Measurements from ENCODE around the gene PRR5L. TPM values are rescaled to one million over a fixed set of nuclear protein-coding genes. Genes with fewer than 3 reads are reported as not detected.
"Not testable (repeated sequence)": the region's sequence is repeated elsewhere in the genome, so short reads cannot be mapped to it uniquely, and the experiment has no call there.

Gene PRR5L
- polyA plus RNA-seq, 3 donors from 2014 or later: 55.6 to 161 (median 82.4) TPM

DNA sequence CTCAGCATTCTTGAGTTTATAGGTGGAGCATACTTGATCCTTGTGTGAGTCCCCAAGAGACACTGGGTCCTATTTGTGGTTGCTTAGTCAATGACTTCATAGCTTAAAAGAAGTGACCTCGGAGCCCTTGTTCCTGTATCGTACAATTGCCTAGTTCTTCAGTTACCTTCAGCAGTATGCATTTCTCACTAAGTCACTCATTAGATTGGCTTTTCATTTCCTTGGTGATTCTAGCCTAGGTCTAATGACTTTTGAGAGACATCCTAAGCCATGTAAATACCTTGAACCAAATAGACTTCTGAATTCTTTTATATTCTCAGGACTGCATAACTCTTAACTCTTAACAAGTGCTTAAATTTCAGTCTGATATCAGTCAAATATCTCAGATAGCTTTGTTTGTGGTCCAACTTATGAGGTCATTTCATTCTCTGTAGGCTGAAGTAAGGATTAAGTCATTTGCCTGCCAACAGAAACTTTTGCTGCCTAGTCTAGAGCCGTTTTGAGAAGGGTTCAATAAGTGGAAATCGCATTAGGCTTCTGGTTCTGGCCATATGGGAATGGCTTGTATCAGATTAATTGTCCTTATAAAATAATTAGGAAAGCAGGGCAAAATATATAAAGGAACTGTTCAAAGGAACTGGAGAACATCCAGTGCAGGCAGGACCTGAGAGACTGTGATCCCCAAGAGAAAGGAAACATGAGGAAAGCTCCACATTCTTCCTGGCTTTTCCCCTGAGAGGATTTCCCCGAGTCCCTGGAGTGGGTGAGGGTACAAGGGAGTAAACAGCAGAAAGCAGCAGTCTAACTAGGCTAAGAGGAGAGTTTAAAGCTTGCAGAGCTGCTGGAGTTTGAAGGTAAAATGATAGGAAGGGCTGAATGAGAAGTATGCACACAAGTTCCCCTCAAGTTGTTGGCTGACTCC is 174.1 kb downstream of the PRR5L start:
- H3K27me3 Mint-ChIP-seq (ENCODE audit: low read depth in 3 of 3): peaks cover 7 to 13% (median 11%) of the 10 kb centered on the region in 3 donors
- peaks cover 7 to 29% (median 17%) of the 10 kb centered on the region in 3 donors for H3K36me3 Mint-ChIP-seq
- H3K27ac Mint-ChIP-seq: peak overlapping the region; percentile 35 to 88 (median 76)
- peaks cover 46 to 91% of the 10 kb centered on the region in 2 donors for H3K4me1 Mint-ChIP-seq
- H3K4me3 Mint-ChIP-seq: no peak overlapping the region
- no peak for DNase-seq
- H3K9me3 Mint-ChIP-seq: peaks cover 0 to 1% (median 0%) of the 10 kb centered on the region in 6 donors

DNA sequence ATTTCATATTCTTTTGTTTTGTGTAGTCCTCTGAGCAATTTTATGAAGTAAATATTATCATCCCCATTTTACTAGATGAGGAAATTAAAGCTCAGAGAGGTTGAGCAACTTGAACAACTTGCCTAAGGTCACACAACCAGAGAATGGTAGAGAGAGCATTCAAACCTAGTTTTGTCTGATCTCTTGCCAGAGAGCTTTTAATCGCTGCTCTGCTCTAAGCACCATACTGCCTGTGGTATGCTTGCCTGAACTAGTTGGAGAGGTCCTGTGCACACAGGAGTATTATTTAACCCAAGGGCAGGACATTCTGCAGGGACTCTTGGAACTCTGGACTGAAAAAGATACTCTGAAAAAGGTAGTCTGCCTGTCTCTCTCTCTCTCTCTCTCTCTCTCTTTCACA is 175.5 kb downstream of the PRR5L start:
- Mint-ChIP-seq H3K27ac (peak overlapping the region; percentile 7 to 91 (median 80)), H3K27me3 (ENCODE audit: low read depth in 3 of 3) (peaks cover 2 to 13% (median 11%) of the 10 kb centered on the region in 3 donors), H3K36me3 (peaks cover 0 to 19% (median 9%) of the 10 kb centered on the region in 3 donors)

DNA sequence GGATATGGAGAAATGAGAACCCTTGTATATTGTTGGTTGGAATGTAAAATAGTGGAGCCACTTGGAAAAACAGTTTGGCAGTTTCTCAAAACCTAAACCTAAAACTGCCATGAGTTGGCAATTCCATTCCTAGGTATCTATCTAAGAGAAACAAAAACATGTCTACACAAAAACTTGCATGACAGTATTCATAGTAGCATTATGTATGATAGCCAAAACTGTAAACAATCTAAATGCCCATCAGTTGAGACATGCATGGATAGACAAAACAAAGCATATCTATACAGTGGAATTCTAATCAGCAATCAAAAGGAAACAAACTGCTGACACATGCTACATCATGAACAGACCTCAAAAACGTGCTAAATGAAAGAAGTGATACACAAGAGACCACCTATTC is 179.1 kb downstream of the PRR5L start:
- peaks cover 7 to 61% of the 10 kb centered on the region in 2 donors for H3K4me1 Mint-ChIP-seq
- DNase-seq: no peak

More for the DNA sequence above, 175.5 kb downstream of the PRR5L start:
- Mint-ChIP-seq H3K4me1 (peaks cover 33 to 87% of the 10 kb centered on the region in 2 donors), H3K9me3 (peaks cover 0 to 1% (median 0%) of the 10 kb centered on the region in 6 donors), H3K4me3 (no peak overlapping the region)
- DNase-seq: no peak

DNA sequence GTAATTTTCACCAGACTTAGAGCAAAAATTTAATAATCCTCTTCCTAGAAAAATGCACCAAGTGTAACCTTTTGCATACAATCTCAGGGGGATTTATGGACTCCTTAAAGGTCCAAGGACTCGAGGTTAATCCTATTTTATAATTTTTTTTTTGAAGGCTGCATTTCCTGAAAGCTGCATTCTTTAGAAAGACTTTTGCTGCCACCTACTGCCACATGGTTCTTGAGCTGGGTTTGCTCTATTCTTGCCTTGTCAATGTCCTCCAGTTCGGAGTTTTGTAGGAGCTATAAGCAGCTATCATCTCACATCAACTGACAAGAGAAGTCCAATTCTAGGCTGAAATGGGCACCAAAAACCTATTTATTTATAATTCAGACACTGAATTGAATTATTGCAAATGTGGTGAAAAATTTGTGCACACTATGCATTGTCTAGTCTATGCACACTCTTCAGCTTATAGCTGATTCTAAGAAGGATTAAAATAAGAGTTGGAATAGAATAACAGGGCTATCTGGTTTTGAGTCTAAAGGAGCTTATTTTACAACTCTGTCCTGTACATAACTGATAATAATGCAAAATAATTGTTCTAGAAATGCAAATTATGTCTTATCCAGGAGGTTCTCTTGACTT is 182.7 kb downstream of the PRR5L start:
- H3K4me1 Mint-ChIP-seq: peaks cover 8 to 42% of the 10 kb centered on the region in 2 donors
- DNase-seq: peak; percentile 35 to 57 (median 48)
- H3K36me3 Mint-ChIP-seq: peaks cover 0 to 12% (median 4%) of the 10 kb centered on the region in 3 donors
- H3K27ac Mint-ChIP-seq: no peak overlapping the region
- peaks cover 0 to 3% (median 2%) of the 10 kb centered on the region in 3 donors for H3K27me3 Mint-ChIP-seq (ENCODE audit: low read depth in 3 of 3)
- peaks cover 0 to 4% (median 0%) of the 10 kb centered on the region in 6 donors for H3K9me3 Mint-ChIP-seq
- H3K4me3 Mint-ChIP-seq: no peak overlapping the region

More for the DNA sequence above, 179.1 kb downstream of the PRR5L start:
- peaks cover 0 to 12% (median 0%) of the 10 kb centered on the region in 3 donors for H3K36me3 Mint-ChIP-seq
- H3K4me3 Mint-ChIP-seq: no peak overlapping the region
- H3K9me3 Mint-ChIP-seq: no peaks in the 10 kb centered on the region
- peak overlapping the region in 3 of 6 donors; percentile 0 to 29 (median 8) for H3K27ac Mint-ChIP-seq
- peaks cover 2 to 5% (median 2%) of the 10 kb centered on the region in 3 donors for H3K27me3 Mint-ChIP-seq (ENCODE audit: low read depth in 3 of 3)

DNA sequence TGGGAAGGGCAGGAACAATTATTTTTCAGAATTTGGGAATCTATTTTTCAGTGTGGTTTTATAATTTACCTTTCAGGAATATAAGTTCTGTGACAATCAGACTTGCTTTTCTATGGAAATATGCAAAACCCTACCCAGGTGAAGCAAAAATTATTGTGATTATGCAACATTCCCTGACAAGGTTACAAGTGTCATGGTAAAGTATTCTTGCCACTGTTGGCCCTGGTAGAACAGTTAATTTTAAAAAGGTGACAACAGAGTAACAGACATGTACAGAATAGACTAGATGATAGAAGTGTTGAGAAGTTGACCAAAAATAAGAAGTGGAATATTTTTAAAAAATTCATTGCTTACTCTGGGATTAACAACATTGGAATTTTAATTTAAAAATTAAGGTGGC is 184.7 kb downstream of the PRR5L start:
- H3K4me1 Mint-ChIP-seq: peaks cover 12 to 29% of the 10 kb centered on the region in 2 donors
- no peak overlapping the region for H3K4me3 Mint-ChIP-seq
- no peak for DNase-seq
- H3K27ac Mint-ChIP-seq: no peak overlapping the region
- peaks cover 0 to 3% (median 0%) of the 10 kb centered on the region in 3 donors for H3K27me3 Mint-ChIP-seq (ENCODE audit: low read depth in 3 of 3)
- peaks cover 3 to 17% (median 8%) of the 10 kb centered on the region in 3 donors for H3K36me3 Mint-ChIP-seq
- H3K9me3 Mint-ChIP-seq: peaks cover 0 to 4% (median 0%) of the 10 kb centered on the region in 6 donors

DNA sequence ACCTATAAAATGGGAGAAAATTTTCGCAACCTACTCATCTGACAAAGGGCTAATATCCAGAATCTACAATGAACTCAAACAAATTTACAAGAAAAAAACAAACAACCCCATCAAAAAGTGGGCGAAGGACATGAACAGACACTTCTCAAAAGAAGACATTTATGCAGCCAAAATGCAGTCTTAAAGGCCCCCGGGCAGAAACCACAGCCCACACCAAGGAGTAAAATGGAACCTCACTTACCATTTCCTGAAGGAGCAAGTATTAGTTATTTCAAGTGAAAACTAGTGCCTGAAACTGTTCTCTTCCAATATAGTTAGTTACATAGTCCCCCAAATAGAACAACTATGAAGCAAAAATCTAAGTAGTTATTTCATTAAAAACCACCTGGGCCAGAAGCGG is 187.0 kb downstream of the PRR5L start:
- H3K9me3 Mint-ChIP-seq; H3K27me3 Mint-ChIP-seq (ENCODE audit: low read depth in 3 of 3): not testable (repeated sequence)
- peak in 2 of 3 donors; percentile 17 to 18 for DNase-seq
- H3K4me1 Mint-ChIP-seq: peaks cover 24 to 44% of the 10 kb centered on the region in 2 donors
- H3K4me3 Mint-ChIP-seq: peak overlapping the region; percentile 27 to 59 (median 38)
- peaks cover 3 to 12% (median 8%) of the 10 kb centered on the region in 3 donors for H3K36me3 Mint-ChIP-seq
- peak overlapping the region in 5 of 6 donors; percentile 48 to 76 (median 58) for H3K27ac Mint-ChIP-seq

DNA sequence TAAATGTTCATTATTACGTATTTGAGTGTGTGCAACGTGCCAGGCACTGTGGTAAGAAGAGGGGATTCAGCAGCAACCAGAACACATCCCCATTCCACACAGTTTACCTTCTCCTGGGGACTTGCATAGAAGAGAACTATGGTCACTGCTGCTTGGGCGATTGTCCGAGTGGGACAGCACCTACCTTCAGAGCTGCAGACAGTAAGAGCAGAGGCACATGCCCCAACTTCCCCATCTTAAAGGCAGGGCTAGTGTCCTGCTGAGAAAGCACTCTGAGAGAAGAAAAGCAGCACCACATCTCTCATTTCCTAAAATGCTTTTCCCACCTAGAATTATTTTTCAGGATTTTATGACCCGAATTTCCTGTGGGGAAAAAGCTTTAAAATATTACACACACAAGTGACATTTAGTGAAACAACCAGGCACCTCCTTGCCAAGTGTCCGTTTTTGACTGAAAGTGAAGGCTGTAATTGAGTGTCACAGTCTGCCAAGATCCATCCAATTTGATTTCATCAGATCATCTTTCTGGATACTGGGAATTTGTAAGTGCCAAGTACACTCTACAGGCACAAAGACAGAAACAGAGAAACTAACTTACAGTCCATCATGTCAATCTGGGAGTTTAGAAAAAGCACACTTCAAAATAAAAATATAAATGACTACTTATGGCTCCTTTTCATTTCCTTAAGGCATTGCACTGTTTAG is 189.4 kb downstream of the PRR5L start:
- peak overlapping the region in 2 of 6 donors; percentile 31 to 49 for H3K27ac Mint-ChIP-seq
- no peak for DNase-seq
- peaks cover 0 to 4% (median 0%) of the 10 kb centered on the region in 6 donors for H3K9me3 Mint-ChIP-seq
- no peak overlapping the region for H3K4me3 Mint-ChIP-seq
- peaks cover 35 to 52% of the 10 kb centered on the region in 2 donors for H3K4me1 Mint-ChIP-seq
- H3K27me3 Mint-ChIP-seq (ENCODE audit: low read depth in 3 of 3): peaks cover 0 to 3% (median 0%) of the 10 kb centered on the region in 3 donors
- peaks cover 15 to 23% (median 18%) of the 10 kb centered on the region in 3 donors for H3K36me3 Mint-ChIP-seq

DNA sequence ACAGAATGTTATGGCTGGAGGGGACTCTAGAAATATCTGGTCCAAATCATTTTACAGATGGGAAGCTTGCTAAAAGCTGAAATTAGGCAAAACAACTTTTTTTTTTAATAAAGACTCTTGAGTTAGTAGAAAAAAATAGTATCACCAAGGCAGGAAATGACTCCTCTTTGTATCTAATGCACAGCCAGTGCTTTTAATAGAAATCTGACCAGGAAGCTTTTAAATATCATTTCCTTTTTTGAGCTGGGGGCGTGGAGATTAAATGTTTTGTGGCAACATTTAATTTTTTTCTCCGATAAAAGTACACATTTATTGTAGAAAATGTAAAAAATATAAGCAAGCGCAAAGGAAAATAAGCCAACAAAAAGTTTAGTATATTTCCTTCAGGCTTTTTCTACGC is 191.5 kb downstream of the PRR5L start:
- Mint-ChIP-seq H3K9me3 (peaks cover 0 to 4% (median 0%) of the 10 kb centered on the region in 6 donors), H3K36me3 (peaks cover 29 to 38% (median 34%) of the 10 kb centered on the region in 3 donors), H3K4me3 (peak overlapping the region; percentile 41 to 85 (median 78)), H3K27me3 (ENCODE audit: low read depth in 3 of 3) (peaks cover 0 to 3% (median 0%) of the 10 kb centered on the region in 3 donors), H3K4me1 (peaks cover 41 to 64% of the 10 kb centered on the region in 2 donors), H3K27ac (peak overlapping the region; percentile 68 to 94 (median 87))
- DNase-seq: no peak

DNA sequence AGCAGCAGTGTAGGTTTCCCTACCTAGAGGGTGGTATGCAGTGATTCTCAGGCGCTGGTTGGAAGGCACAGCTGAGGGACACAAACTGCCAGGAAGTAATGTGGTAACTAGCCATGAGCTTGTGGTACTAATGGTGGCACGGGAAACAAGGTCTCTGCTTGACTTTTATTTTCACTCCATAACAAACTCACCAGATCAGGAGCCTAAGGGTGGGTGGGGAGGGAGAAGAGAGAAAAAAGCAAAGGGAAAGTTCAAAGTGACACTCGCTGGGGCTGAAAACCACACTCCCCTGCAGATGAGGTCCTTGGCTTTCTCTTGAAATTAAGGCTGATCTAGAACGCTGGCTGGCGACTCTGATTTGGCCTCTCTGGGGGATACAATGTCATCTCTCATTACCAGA is 192.0 kb downstream of the PRR5L start:
- Mint-ChIP-seq H3K4me3 (peak overlapping the region; percentile 41 to 85 (median 78)), H3K36me3 (peaks cover 29 to 42% (median 36%) of the 10 kb centered on the region in 3 donors), H3K4me1 (peaks cover 43 to 66% of the 10 kb centered on the region in 2 donors), H3K27me3 (ENCODE audit: low read depth in 3 of 3) (peaks cover 0 to 2% (median 0%) of the 10 kb centered on the region in 3 donors), H3K27ac (peak overlapping the region; percentile 68 to 94 (median 87)), H3K9me3 (peaks cover 0 to 2% (median 0%) of the 10 kb centered on the region in 6 donors)
- peak in 2 of 3 donors; percentile 32 to 34 for DNase-seq

DNA sequence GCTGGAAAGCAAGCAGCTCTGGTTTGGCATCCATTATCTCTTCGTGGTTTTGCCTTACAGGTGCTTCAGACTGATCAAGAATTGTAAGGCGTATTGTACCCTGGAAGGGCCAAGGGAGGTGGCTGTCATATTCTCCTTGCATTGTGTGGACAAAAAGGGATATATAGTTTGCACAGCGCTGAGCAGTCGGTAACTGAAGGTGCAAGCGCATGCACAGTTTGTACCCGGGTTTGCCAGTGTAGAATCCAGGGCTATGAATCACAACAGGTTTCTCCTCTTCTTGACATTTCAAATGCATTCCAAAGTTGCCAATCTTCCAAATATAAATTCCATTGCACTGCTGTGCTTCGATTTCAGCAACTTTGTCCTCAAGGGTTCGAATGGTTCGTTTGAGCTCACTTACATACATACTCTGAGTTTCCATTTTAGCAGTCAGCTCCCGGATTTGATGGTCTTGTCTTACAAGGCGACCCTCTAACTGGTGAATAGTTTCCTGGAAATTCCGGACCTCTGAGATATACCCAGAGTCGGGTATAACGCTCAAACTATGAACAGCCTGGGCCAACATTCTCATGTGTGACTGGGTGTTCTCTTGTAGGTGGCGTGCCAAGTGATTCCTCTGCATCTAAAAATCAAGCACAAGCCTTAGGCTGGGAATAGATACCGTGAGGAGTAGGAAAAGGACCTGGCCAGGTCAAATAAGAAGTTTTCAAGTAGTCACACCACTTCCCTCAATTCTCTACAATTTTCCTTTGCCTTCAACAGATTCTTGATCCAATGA is 194.1 kb downstream of the PRR5L start:
- Mint-ChIP-seq H3K36me3 (peaks cover 28 to 41% (median 34%) of the 10 kb centered on the region in 3 donors), H3K9me3 (no peaks in the 10 kb centered on the region), H3K27ac (peak overlapping the region in 2 of 6 donors; percentile 2 to 25), H3K4me3 (no peak overlapping the region), H3K27me3 (ENCODE audit: low read depth in 3 of 3) (no peaks in the 10 kb centered on the region), H3K4me1 (peaks cover 34 to 54% of the 10 kb centered on the region in 2 donors)
- no peak for DNase-seq

DNA sequence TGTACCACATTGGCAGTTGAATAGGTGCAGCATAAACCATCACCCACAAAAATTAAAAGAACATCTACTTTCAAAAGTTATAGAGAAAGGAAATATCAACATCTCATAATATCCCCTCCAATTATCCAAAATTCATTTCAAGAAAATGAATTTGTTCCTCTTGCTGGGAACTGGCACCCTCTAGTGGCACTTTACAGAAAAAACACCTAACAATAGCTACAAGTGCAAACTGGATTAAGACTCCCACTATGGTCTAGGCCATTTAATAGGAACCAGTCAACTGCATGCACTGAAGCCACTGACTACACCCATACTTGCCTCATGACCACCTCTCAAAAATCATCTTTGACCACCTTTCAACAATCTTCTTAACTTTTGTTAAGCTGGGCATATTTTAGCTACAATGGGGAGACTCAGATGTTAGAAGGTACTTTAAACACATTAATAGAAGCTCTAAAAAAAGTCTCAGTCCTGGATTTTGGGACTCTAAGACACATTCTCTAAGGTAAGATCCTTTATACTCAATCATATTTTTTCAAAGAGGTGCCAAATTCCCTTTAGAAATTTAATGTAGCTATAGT is 196.7 kb downstream of the PRR5L start:
- Mint-ChIP-seq H3K27ac (peak overlapping the region in 5 of 6 donors; percentile 17 to 76 (median 58)), H3K9me3 (no peaks in the 10 kb centered on the region), H3K36me3 (peaks cover 34 to 49% (median 39%) of the 10 kb centered on the region in 3 donors)

DNA sequence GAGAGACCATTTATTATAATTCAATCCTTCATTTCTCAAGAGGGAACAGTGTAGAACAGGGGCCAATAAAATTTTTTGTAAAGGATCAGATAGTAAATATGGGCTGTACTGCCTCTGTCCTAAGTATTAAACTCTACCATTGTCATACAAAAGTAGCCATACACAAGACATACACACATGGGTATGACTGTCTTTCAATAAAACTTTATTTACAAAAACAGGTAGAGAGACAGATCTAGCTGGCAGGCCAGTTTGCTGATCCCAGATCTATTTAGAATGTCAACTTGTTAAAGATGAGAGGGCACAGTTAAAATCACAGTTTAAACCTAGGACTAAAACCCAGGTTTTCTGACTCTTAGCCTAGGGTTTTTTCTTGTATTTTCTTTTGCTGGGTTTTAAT is 197.2 kb downstream of the PRR5L start:
- Mint-ChIP-seq H3K27me3 (ENCODE audit: low read depth in 3 of 3) (no peaks in the 10 kb centered on the region), H3K36me3 (peaks cover 34 to 52% (median 39%) of the 10 kb centered on the region in 3 donors), H3K4me3 (no peak overlapping the region), H3K4me1 (peaks cover 19 to 33% of the 10 kb centered on the region in 2 donors), H3K27ac (peak overlapping the region in 1 of 6 donors; percentile 76), H3K9me3 (no peaks in the 10 kb centered on the region)
- no peak for DNase-seq

More for the DNA sequence above, 196.7 kb downstream of the PRR5L start:
- Mint-ChIP-seq H3K4me1 (peaks cover 25 to 38% of the 10 kb centered on the region in 2 donors), H3K4me3 (no peak overlapping the region), H3K27me3 (ENCODE audit: low read depth in 3 of 3) (no peaks in the 10 kb centered on the region)
- DNase-seq: peak; percentile 49 to 61 (median 52)

All from immature natural killer cell (primary cell).